GM19193 (cell line): Measurements from ENCODE around the gene PLEK2.

ENCODE experiments used
- POLR2A ChIP-seq: IDR thresholded peaks from 4 replicates; pipeline ENCODE4 v1.6.1; 2011; ENCODE audit not compliant: insufficient read depth, insufficient read length; ENCODE audit errors: extremely low read depth

PLEK2 gene

GRCh38 chr14:67416085-67416484 lies 4.1 kb upstream of the PLEK2 start:
- no peak for TF ChIP-seq POLR2A

- no peak for TF ChIP-seq POLR2A
Measured at GRCh38 chr14:67413806-67414769, 2.1 kb upstream of the PLEK2 start.

GRCh38 chr14:67411370-67411769 lies 595 bp downstream of the PLEK2 start:
- TF ChIP-seq POLR2A: no peak

GRCh38 chr14:67410313-67410712 lies 1.7 kb downstream of the PLEK2 start:
- no peak for TF ChIP-seq POLR2A

GRCh38 chr14:67409461-67409860 lies 2.5 kb downstream of the PLEK2 start:
- no peak for TF ChIP-seq POLR2A

- no peak for TF ChIP-seq POLR2A
Measured at GRCh38 chr14:67405771-67406170, 6.2 kb downstream of the PLEK2 start.

GRCh38 chr14:67400434-67400833 lies 11.5 kb downstream of the PLEK2 start:
- TF ChIP-seq POLR2A: no peak

GRCh38 chr14:67397536-67397935 lies 14.4 kb downstream of the PLEK2 start:
- no peak for TF ChIP-seq POLR2A

- no peak for TF ChIP-seq POLR2A
Measured at GRCh38 chr14:67396381-67396970, 15.5 kb downstream of the PLEK2 start.

GRCh38 chr14:67395876-67396189 lies 16.1 kb downstream of the PLEK2 start:
- TF ChIP-seq POLR2A: no peak

- TF ChIP-seq POLR2A: no peak
Measured at GRCh38 chr14:67395086-67395875, 16.7 kb downstream of the PLEK2 start.

GRCh38 chr14:67393689-67394088 lies 18.3 kb downstream of the PLEK2 start:
- TF ChIP-seq POLR2A: no peak

- no peak for TF ChIP-seq POLR2A
Measured at GRCh38 chr14:67392800-67393199, 19.2 kb downstream of the PLEK2 start.

- no peak for TF ChIP-seq POLR2A
Measured at GRCh38 chr14:67392123-67392522, 19.8 kb downstream of the PLEK2 start.

GRCh38 chr14:67391268-67391667 lies 20.7 kb downstream of the PLEK2 start:
- TF ChIP-seq POLR2A: no peak

GRCh38 chr14:67389811-67390534 lies 22.0 kb downstream of the PLEK2 start:
- no peak for TF ChIP-seq POLR2A

GRCh38 chr14:67389275-67389674 lies 22.7 kb downstream of the PLEK2 start:
- TF ChIP-seq POLR2A: no peak
